PC-9 (cell line): Measurements from ENCODE around the gene SKA1.

Experiments
- EZH2 ChIP-seq: fragments of 200-600 bp; sonication (generic); IDR thresholded peaks from 2 replicates; pipeline ENCODE4 v1.8.0; 2017; ENCODE audit warnings: antibody characterized with exemption, low read depth
- TF ChIP-seq, protein P1 (sequence below): fragments of 200-600 bp; sonication (generic); conservative IDR thresholded peaks from 2 replicates; pipeline ENCODE4 v1.6.1; 2017; ENCODE audit warnings: mixed run types, antibody characterized with exemption, mild to moderate bottlenecking, moderate library complexity

DNA sequence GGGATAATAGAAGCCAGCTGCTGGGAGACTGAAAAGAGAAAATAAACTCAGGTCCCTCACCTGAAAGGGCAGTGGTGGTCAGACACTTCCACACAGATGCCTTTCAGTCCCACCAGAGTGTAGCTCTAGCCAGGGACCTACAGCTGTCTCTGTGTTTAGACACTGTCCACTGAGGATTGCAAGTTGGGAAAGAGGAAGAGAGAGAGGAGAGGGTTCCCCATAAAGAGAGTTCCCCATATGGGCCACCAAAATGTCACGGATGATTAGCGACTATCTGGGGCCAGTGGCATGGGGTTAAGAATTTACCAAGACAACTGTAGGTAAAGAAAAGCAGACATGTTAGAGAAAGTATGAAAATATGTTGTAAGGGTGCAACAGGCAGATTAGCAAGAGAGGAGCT lies 36.7 kb upstream of the SKA1 start:
- TF ChIP-seq, protein P1, sequence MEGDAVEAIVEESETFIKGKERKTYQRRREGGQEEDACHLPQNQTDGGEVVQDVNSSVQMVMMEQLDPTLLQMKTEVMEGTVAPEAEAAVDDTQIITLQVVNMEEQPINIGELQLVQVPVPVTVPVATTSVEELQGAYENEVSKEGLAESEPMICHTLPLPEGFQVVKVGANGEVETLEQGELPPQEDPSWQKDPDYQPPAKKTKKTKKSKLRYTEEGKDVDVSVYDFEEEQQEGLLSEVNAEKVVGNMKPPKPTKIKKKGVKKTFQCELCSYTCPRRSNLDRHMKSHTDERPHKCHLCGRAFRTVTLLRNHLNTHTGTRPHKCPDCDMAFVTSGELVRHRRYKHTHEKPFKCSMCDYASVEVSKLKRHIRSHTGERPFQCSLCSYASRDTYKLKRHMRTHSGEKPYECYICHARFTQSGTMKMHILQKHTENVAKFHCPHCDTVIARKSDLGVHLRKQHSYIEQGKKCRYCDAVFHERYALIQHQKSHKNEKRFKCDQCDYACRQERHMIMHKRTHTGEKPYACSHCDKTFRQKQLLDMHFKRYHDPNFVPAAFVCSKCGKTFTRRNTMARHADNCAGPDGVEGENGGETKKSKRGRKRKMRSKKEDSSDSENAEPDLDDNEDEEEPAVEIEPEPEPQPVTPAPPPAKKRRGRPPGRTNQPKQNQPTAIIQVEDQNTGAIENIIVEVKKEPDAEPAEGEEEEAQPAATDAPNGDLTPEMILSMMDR = no peak
- no peak for TF ChIP-seq EZH2
